Measurements from ENCODE around the gene BTBD2. TPM values are rescaled to one million over a fixed set of nuclear protein-coding genes. Genes with fewer than 3 reads are reported as not detected.
A peak's percentile ranks its signal among the peaks of the same experiment; 100 is the strongest.

BTBD2 gene
- total RNA-seq, 1 donor from 2014 or later, result 48.8 TPM

DNA sequence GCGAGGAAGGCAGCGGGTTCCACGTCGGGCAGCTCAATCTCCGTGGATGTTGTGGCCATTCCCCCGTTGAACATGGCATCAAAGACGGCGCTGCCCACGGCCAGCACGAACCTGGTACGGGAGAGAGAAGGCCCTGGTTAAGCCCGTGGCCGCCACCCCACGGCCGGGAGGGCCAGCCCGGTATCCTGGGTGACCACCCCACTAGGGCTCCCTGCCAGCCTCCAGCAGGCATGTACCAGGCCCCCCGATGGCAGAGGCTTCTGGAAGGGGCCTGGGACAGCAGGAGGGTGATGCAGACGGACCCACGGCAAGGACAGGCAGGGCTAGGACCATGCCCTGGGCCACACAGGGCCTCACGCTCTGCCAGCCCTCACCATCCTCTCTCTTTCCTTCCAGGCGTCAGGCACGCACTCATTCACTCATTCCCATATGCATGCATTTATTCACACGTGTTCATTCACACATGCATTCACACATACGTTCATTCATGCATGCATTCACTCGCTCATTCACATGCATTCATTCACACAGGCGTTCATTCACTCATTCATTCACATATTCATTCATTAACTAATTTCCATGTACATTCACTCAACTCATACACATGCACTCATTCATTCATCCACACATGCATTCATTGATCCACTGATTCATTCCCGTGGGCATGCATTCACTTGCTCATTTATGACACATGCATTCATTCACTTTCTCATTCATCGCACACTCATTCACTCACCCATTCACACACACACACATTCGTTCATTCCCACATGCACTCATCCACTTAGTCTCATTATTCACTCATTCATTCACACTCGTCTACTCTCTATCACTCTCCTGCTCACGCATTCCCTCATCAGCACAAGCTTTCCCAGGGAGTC, 17.9 kb downstream of the BTBD2 start:
- Histone ChIP-seq H3K27ac (no peak overlapping the region), H3F3A (ENCODE audit: low read depth) (peaks cover under 1% of the 10 kb centered on the region), H3K9me3 (ENCODE audit: low read depth) (no peaks in the 10 kb centered on the region), H3K4me1 (no peaks in the 10 kb centered on the region), H3K4me2 (no peak overlapping the region), H3K36me3 (peaks cover 8% of the 10 kb centered on the region), H4K20me1 (ENCODE audit: low read depth) (peaks cover 21% of the 10 kb centered on the region), H3K4me3 (no peak overlapping the region), H3K9ac (no peak overlapping the region), H3K79me2 (ENCODE audit: low read depth) (no peaks in the 10 kb centered on the region), H3K27me3 (no peaks in the 10 kb centered on the region), H2AFZ (replicated peaks) (no peak overlapping the region)
- TF ChIP-seq, protein P1, sequence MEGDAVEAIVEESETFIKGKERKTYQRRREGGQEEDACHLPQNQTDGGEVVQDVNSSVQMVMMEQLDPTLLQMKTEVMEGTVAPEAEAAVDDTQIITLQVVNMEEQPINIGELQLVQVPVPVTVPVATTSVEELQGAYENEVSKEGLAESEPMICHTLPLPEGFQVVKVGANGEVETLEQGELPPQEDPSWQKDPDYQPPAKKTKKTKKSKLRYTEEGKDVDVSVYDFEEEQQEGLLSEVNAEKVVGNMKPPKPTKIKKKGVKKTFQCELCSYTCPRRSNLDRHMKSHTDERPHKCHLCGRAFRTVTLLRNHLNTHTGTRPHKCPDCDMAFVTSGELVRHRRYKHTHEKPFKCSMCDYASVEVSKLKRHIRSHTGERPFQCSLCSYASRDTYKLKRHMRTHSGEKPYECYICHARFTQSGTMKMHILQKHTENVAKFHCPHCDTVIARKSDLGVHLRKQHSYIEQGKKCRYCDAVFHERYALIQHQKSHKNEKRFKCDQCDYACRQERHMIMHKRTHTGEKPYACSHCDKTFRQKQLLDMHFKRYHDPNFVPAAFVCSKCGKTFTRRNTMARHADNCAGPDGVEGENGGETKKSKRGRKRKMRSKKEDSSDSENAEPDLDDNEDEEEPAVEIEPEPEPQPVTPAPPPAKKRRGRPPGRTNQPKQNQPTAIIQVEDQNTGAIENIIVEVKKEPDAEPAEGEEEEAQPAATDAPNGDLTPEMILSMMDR (IDR thresholded peaks at IDR 0.05), result no peak
- TF ChIP-seq EZH2phosphoT487 (IDR thresholded peaks at IDR 0.05), result no peak
- TF ChIP-seq EZH2 (IDR thresholded peaks at IDR 0.05), result no peak
- Mint-ChIP-seq H3K9me3 (peaks cover 15% of the 10 kb centered on the region), H3K4me1 (no peaks in the 10 kb centered on the region), H3K27ac (no peak overlapping the region), H3K4me3 (no peak overlapping the region), H3K36me3 (peaks cover 30% of the 10 kb centered on the region), H3K27me3 (ENCODE audit: insufficient read depth, low read depth) (peaks cover 2% of the 10 kb centered on the region)
- DNase-seq (ENCODE audit: low spot score), result no peak

DNA sequence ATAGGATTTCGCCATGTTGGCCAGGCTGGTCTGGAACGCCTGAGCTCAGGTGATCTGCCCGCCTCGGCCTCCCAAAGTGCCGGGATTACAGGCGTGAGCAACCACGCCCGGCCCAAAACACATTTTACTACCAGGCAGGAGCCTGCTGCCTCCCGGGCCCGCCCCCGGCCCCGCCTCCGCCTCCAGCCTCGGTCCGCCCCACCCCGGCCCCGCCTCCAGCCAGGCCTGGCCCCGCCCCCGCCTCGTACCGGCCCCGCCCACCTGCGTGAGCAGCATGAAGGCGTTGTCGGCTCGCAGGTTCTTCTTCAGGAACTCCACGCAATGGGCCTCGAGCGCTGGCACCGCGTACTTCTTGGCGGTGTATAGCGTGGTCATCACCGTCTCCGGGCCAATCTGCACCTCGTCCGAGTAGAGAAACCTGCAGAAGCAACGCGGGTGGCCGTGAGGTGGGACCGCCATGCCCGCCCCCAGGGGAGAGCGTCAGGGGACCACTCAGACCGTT, 22.7 kb downstream of the BTBD2 start:
- DNase-seq (ENCODE audit: low spot score), result peak; percentile 37
- Histone ChIP-seq H3K4me3 (no peak overlapping the region), H3K79me2 (ENCODE audit: low read depth) (no peaks in the 10 kb centered on the region), H3K27me3 (no peaks in the 10 kb centered on the region), H4K20me1 (ENCODE audit: low read depth) (peaks cover 5% of the 10 kb centered on the region), H3K4me2 (no peak overlapping the region), H3F3A (ENCODE audit: low read depth) (peaks cover 11% of the 10 kb centered on the region), H2AFZ (replicated peaks) (no peak overlapping the region), H3K4me1 (no peaks in the 10 kb centered on the region), H3K9ac (no peak overlapping the region), H3K27ac (no peak overlapping the region), H3K36me3 (peaks cover 8% of the 10 kb centered on the region), H3K9me3 (ENCODE audit: low read depth) (no peaks in the 10 kb centered on the region)
- Mint-ChIP-seq H3K27ac (no peak overlapping the region), H3K9me3 (peaks cover 12% of the 10 kb centered on the region), H3K4me3 (no peak overlapping the region), H3K27me3 (ENCODE audit: insufficient read depth, low read depth) (no peaks in the 10 kb centered on the region), H3K4me1 (no peaks in the 10 kb centered on the region), H3K36me3 (peaks cover 24% of the 10 kb centered on the region)
- TF ChIP-seq, protein P1 (IDR thresholded peaks at IDR 0.05), result no peak
- TF ChIP-seq EZH2phosphoT487 (IDR thresholded peaks at IDR 0.05) (no peak), EZH2 (IDR thresholded peaks at IDR 0.05) (no peak)

DNA sequence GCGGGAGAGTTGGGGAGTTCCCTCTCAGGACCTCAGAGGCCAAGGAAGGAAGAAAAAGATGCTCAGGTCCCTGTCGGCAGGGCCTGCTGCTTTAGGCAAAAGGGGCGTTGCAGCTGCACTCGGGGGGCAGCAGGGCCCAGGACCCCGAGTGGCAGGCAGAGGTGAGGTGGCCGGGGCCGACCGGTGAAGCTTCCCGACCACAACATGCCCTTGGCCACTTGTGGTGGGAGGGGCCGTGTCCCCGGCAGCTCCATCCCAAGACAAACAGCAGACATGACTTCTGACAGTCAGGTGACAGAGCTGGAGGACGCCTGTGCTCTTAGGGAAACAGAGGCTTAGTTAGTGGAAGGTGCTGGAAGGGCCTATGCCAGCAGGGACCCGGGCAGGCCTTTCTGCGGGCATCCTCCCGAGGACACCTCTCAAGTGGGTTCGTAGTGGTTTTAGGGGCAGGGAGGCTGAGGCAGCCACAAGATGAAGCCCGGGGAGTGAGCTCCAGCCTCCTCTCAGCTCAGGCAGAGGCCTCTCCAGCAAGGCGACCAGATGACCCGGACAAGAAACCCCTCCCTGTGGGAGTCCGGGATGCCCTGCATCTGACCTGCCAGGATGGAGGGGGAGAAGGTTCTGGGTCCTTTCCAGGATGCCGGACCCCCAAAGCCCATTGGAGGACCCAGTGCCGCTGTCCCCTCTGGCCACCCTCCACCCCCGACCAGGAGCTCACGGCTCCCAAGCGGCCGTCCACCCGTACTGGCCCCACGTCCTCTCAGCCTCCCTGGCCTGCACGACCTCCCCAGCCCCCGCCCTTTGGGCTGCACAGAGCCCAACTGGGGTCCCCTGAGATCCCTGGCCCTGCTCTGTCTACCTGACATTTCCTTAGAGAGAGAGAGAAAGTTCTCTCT, 24.2 kb downstream of the BTBD2 start:
- Histone ChIP-seq H3K4me3 (no peak overlapping the region), H3K27me3 (no peaks in the 10 kb centered on the region), H3K36me3 (peaks cover 3% of the 10 kb centered on the region), H3K9ac (no peak overlapping the region), H3K4me1 (no peaks in the 10 kb centered on the region), H3F3A (ENCODE audit: low read depth) (peaks cover 11% of the 10 kb centered on the region), H2AFZ (replicated peaks) (no peak overlapping the region), H3K4me2 (no peak overlapping the region), H3K27ac (no peak overlapping the region), H3K79me2 (ENCODE audit: low read depth) (no peaks in the 10 kb centered on the region), H3K9me3 (ENCODE audit: low read depth) (no peaks in the 10 kb centered on the region), H4K20me1 (ENCODE audit: low read depth) (peaks cover 9% of the 10 kb centered on the region)
- Mint-ChIP-seq H3K27ac (no peak overlapping the region), H3K27me3 (ENCODE audit: insufficient read depth, low read depth) (no peaks in the 10 kb centered on the region), H3K9me3 (peaks cover 6% of the 10 kb centered on the region), H3K36me3 (peaks cover 17% of the 10 kb centered on the region), H3K4me1 (no peaks in the 10 kb centered on the region), H3K4me3 (no peak overlapping the region)
- DNase-seq (ENCODE audit: low spot score), result no peak
- TF ChIP-seq EZH2phosphoT487 (IDR thresholded peaks at IDR 0.05) (no peak), EZH2 (IDR thresholded peaks at IDR 0.05) (no peak)
- TF ChIP-seq, protein P1 (IDR thresholded peaks at IDR 0.05), result no peak
